Psoas muscle (tissue), 8 donors: ENCODE results near the gene VWF. TPM values are rescaled to one million over a fixed set of nuclear protein-coding genes. Genes with fewer than 3 reads are reported as not detected.

ENCODE experiments used
- ATAC-seq, 4 donors: fragments of 200-7000 bp; cut with Tn5 transposase; one replicate each; pipeline ENCODE4 v1.9.1; 2020; ENCODE audit warnings: moderate library complexity in 3 of 4, mild to moderate bottlenecking in 2 of 4
- DNase-seq, 2 donors: peaks; one replicate each; pipeline ENCODE4 v3.0.0-alpha.2; 2020
- H3K27ac ChIP-seq: fragments of 200-600 bp; one replicate; pipeline ENCODE4 v1.8.0; 2022
- H3K27me3 ChIP-seq, 3 donors: fragments of 200-600 bp in 1 of 3; one replicate each; pipeline versions ENCODE4 v1.6.1 to v1.8.0; 2013 to 2022; ENCODE audit warnings: low read length in 2 of 3, mild to moderate bottlenecking in 2 of 3, moderate library complexity in 1 of 3; ENCODE audit not compliant: insufficient read depth in 3 of 3
- H3K36me3 ChIP-seq, 2 donors: fragments of 200-600 bp in 1 of 2; one replicate each; pipeline versions ENCODE4 v1.6.1 to v1.8.0; 2013 to 2022; ENCODE audit warnings: low read depth in 1 of 2, mild to moderate bottlenecking in 1 of 2, moderate library complexity in 1 of 2; ENCODE audit not compliant: insufficient read depth in 1 of 2
- H3K4me1 ChIP-seq: fragments of 200-600 bp; one replicate; pipeline ENCODE4 v1.8.0; 2022
- H3K4me3 ChIP-seq: fragments of 200-600 bp; one replicate; pipeline ENCODE4 v1.8.0; 2022; ENCODE audit warnings: mild to moderate bottlenecking
- H3K9me3 ChIP-seq: fragments of 200-600 bp; one replicate; pipeline ENCODE4 v1.8.0; 2022
- CTCF ChIP-seq: fragments of 200-600 bp; IDR thresholded peaks from one replicate; pipeline ENCODE4 v1.8.0; 2022; ENCODE audit warnings: antibody characterized with exemption
- WGBS, 3 donors: extraction: QIAGEN DNeasy Blood & Tissue Kit; methylation state at CpG; one replicate each; pipeline versions ENCODE4 v1.1.6 to v1.1.7; 2013; 5-methylcytosine and 5-hydroxymethylcytosine counted together
- intact Hi-C, 2 donors: fragments of 100-400 bp; cut with DNase I; formaldehyde crosslinking; loops; one replicate each; pipeline versions ENCODE4 v1.11.0 to v1.14.2; 2022
- polyA plus RNA-seq, 3 donors: library from polyadenylated mRNA; stranded (reverse); fragments of 200-250 nt; gene quantifications; one replicate each; pipeline ENCODE4 v1.2.3, GENCODE V29; 2013
- total RNA-seq, 4 donors: library from RNA; stranded (reverse); fragmentation: NEBNext Ultra II Directional in 2 of 4; extraction: Animal tissue kit (Norgen Biotek cat#: 25700) in 2 of 4; gene quantifications; one replicate each; pipeline versions ENCODE4 v1.2.1 to v1.2.4, GENCODE V29; 2021 to 2023
- donor health status: healthy with polysubstance abuse.
- donor health status: DM: no; HTN: no; CAD: no; lungs with moderate emphysema.
- donor health status: Bipolar disorder and iron deficiency.
- donor health status: healthy.
- donor health status: DM: yes; HTN: yes; CAD: no.
- donor health status: DM: no; HTN: no; CAD: no.
- donor health status: DM: no; HTN: no; CAD: no.
- donor health status: DM: yes; HTN: yes; CAD: no.

Gene VWF
- total and polyA plus RNA-seq, 7 donors = 49.6 to 206 (median 122) TPM

GRCh38 chr12:5924342-5924741, 200.1 kb downstream of the VWF start:
- no peaks in the 10 kb centered on the region for H3K27me3 ChIP-seq
- H3K27ac ChIP-seq = no peak overlapping the region
- ATAC-seq (no peak), DNase-seq (no peak)
- intact Hi-C loops = no loop called here
- H3K4me3 ChIP-seq = no peak overlapping the region
- no peaks in the 10 kb centered on the region for H3K4me1 ChIP-seq
- no peak for TF ChIP-seq CTCF
- H3K9me3 ChIP-seq = no peaks in the 10 kb centered on the region
- WGBS, 3 donors = 67 to 74% (median 74%) methylated on average over 7 of the region's 7 CpGs
- H3K36me3 ChIP-seq = no peaks in the 10 kb centered on the region

GRCh38 chr12:5923751-5924150, 200.7 kb downstream of the VWF start:
- Histone ChIP-seq H3K4me1 (no peaks in the 10 kb centered on the region), H3K4me3 (no peak overlapping the region), H3K9me3 (no peaks in the 10 kb centered on the region), H3K36me3 (no peaks in the 10 kb centered on the region), H3K27me3 (no peaks in the 10 kb centered on the region), H3K27ac (no peak overlapping the region)
- ATAC-seq (no peak), DNase-seq (no peak)
- intact Hi-C loops = no loop called here
- no peak for TF ChIP-seq CTCF
- 59 to 62% (median 60%) methylated on average over 5 of the region's 5 CpGs for WGBS, 3 donors

GRCh38 chr12:5923043-5923605, 201.3 kb downstream of the VWF start:
- Histone ChIP-seq H3K9me3 (no peaks in the 10 kb centered on the region), H3K27ac (no peak overlapping the region), H3K27me3 (no peaks in the 10 kb centered on the region), H3K4me1 (no peaks in the 10 kb centered on the region), H3K36me3 (no peaks in the 10 kb centered on the region), H3K4me3 (no peak overlapping the region)
- DNase-seq (no peak), ATAC-seq (no peak)
- TF ChIP-seq CTCF = no peak
- intact Hi-C loops = no loop called here
- WGBS, 3 donors = 61 to 74% (median 69%) methylated on average over 10 to 14 of the region's 14 CpGs

GRCh38 chr12:5921966-5922899, 202.2 kb downstream of the VWF start:
- WGBS, 3 donors = 66 to 73% (median 72%) methylated on average over 15 of the region's 15 CpGs
- TF ChIP-seq CTCF = no peak
- DNase-seq = no peak
- no peak overlapping the region for H3K4me3 ChIP-seq
- H3K27ac ChIP-seq = no peak overlapping the region
- no peak for ATAC-seq
- no peaks in the 10 kb centered on the region for H3K9me3 ChIP-seq
- no peaks in the 10 kb centered on the region for H3K36me3 ChIP-seq
- intact Hi-C loops = no loop called here
- no peaks in the 10 kb centered on the region for H3K4me1 ChIP-seq
- no peaks in the 10 kb centered on the region for H3K27me3 ChIP-seq
